Karpas-422 (cell line): ENCODE results near the gene KCMF1. TPM values are rescaled to one million over a fixed set of nuclear protein-coding genes. Genes with fewer than 3 reads are reported as not detected.

ENCODE experiments used
- DNase-seq: peaks from one replicate; pipeline ENCODE4 v3.0.0-alpha.2; 2015
- H2AFZ ChIP-seq: fragments of 200-600 bp; sonication (generic); 2 replicates; pipeline ENCODE4 v1.6.1; 2014; ENCODE audit warnings: antibody characterized with exemption, low read length, mixed read lengths
- H3K27ac ChIP-seq: fragments of 200-600 bp; sonication (generic); 2 replicates; pipeline ENCODE4 v1.5.1; 2014; ENCODE audit warnings: mild to moderate bottlenecking, low read length, moderate library complexity
- H3K27me3 ChIP-seq: fragments of 200-600 bp; sonication (generic); 2 replicates; pipeline ENCODE4 v1.6.1; 2014; ENCODE audit warnings: low read length, mixed read lengths
- H3K36me3 ChIP-seq: fragments of 200-600 bp; sonication (generic); 2 replicates; pipeline ENCODE4 v1.6.1; 2014; ENCODE audit warnings: low read length, mixed read lengths; ENCODE audit not compliant: insufficient read depth
- H3K4me1 ChIP-seq: fragments of 200-600 bp; sonication (generic); 2 replicates; pipeline ENCODE4 v1.6.1; 2014; ENCODE audit warnings: mild to moderate bottlenecking, low read length, mixed read lengths
- H3K4me2 ChIP-seq: fragments of 200-600 bp; sonication (generic); 2 replicates; pipeline ENCODE4 v1.6.1; 2014; ENCODE audit warnings: low read length, low read depth, mild to moderate bottlenecking; ENCODE audit not compliant: poor library complexity, severe bottlenecking
- H3K4me3 ChIP-seq: fragments of 200-600 bp; sonication (generic); 2 replicates; pipeline ENCODE4 v1.5.1; 2014; ENCODE audit warnings: mild to moderate bottlenecking, antibody characterized with exemption, low read length, mixed read lengths
- H3K79me2 ChIP-seq: fragments of 200-600 bp; sonication (generic); 2 replicates; pipeline ENCODE4 v1.6.1; 2014; ENCODE audit warnings: mild to moderate bottlenecking, low read length, mixed read lengths
- H3K9ac ChIP-seq: fragments of 200-600 bp; sonication (generic); 2 replicates; pipeline ENCODE4 v1.6.0; 2014; ENCODE audit warnings: low read length
- H3K9me2 ChIP-seq: fragments of 200-600 bp; sonication (generic), shearing (Covaris generic); replicated peaks from 2 replicates; pipeline ENCODE4 v1.6.0; 2014; ENCODE audit warnings: mild to moderate bottlenecking, low read length, moderate library complexity; ENCODE audit not compliant: insufficient read depth
- H3K9me3 ChIP-seq: fragments of 300-700, 200-600 bp; sonication (generic); 2 replicates; pipeline ENCODE4 v1.6.1; 2014; ENCODE audit warnings: low read length, mixed read lengths
- H4K20me1 ChIP-seq: fragments of 200-600 bp; sonication (generic); 2 replicates; pipeline ENCODE4 v1.6.1; 2014; ENCODE audit warnings: mild to moderate bottlenecking, antibody characterized with exemption, low read length, low read depth; ENCODE audit not compliant: insufficient read depth
- total RNA-seq: library from RNA; depleted of rRNA; stranded (reverse); fragments of >200 nt; shearing (Covaris generic); gene quantifications from 2 replicates; pipeline ENCODE4 v1.2.3, GENCODE V29; 2014; ENCODE audit warnings: low replicate concordance

Gene KCMF1
- total RNA-seq, 1 experiment from 2014 or later, result 104 TPM

DNA sequence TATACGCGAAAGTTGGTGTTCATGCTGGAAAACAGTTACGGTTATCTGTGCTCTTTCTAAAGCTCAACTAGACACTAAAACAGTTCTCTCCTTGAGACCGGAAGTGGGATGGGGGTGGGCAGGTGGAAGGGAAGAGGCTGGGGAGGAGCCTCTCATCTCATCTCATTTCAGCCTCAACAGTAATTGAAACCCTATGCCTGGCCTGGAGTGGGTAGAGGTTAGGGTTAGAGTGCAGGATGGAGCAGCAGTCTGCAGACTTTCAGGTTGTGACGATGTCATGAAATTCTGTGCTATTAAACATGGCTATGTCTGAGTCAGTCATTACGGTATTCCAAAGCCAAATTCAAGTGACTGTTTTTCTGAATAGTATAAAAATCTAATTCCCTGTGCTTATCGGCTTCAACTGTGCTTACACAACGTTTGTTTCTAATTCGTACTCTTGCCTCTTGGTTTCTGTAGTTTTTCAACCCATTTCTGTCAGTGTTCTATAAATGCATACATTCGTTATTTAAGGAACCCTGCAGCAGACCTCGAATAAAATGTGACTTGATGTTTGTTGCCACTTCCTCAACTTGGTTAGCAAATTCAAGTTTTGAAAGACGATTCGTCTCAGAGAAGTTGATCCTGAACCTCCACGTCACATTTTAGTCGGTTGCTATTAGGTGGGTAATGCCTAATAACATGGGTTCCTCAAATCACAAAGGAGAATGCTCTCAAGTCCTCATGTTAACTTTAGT, 86.4 kb downstream of the KCMF1 start:
- DNase-seq, result no peak
- H3K27me3 ChIP-seq, result no peaks in the 10 kb centered on the region

DNA sequence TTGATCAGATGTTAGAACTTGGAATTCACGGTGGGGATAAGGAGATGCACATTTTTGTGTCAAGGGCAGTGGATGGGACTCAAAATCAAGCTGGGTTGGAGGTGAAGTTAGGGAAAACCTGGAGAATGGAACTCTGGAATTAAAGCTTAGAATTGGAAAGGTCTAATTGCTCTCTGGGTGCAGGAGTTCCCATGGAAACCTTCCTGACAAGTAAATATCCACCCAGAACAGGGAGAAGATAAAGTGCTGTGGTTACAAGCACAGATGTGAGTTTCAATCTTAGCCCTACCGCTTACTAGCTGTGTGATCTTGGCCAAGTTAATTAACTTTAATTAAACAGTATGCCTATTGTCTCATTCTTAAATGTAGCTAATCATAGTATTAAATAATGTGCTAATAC, 90.9 kb downstream of the KCMF1 start:
- no peak overlapping the region for H3K27ac ChIP-seq
- H3K36me3 ChIP-seq, result no peaks in the 10 kb centered on the region
- no peak overlapping the region for H3K4me2 ChIP-seq
- H3K4me3 ChIP-seq, result no peak overlapping the region
- DNase-seq, result no peak
- H3K27me3 ChIP-seq, result no peaks in the 10 kb centered on the region
- no peak overlapping the region for H3K9ac ChIP-seq
- H3K79me2 ChIP-seq, result no peaks in the 10 kb centered on the region
- peaks cover 11% of the 10 kb centered on the region; the same call in 1 of the 2 replicates for H4K20me1 ChIP-seq
- no peaks in the 10 kb centered on the region for H3K9me3 ChIP-seq
- no peaks in the 10 kb centered on the region for H3K9me2 ChIP-seq
- H2AFZ ChIP-seq, result no peak overlapping the region
- no peaks in the 10 kb centered on the region for H3K4me1 ChIP-seq

More for the DNA sequence above, 86.4 kb downstream of the KCMF1 start:
- no peak overlapping the region for H2AFZ ChIP-seq
- no peaks in the 10 kb centered on the region for H3K4me1 ChIP-seq
- no peak overlapping the region for H3K9ac ChIP-seq
- H4K20me1 ChIP-seq, result peaks cover 11% of the 10 kb centered on the region; the same call in 1 of the 2 replicates
- no peaks in the 10 kb centered on the region for H3K9me3 ChIP-seq
- peaks cover 19% of the 10 kb centered on the region for H3K36me3 ChIP-seq
- no peak overlapping the region for H3K4me3 ChIP-seq
- H3K9me2 ChIP-seq, result no peaks in the 10 kb centered on the region
- H3K4me2 ChIP-seq, result no peak overlapping the region
- H3K27ac ChIP-seq, result no peak overlapping the region
- H3K79me2 ChIP-seq, result no peaks in the 10 kb centered on the region

DNA sequence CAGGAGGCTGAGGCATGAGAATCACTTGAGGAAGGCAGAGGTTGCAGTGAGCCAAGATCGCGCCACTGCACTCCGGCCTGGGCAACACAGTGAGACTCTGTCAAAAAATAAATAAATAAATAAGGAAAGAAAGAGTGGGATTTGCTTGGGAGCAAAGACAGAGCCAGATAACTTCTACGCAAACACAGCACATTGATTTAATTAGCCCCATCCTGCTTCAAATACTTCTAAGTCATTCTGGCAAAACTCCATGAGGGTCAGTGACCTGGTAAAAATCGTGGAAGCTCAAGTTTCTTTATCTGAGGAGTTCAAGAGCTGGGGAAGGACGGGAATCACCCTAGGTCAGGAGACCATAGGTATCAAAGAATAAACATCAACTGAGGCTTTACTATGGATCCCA, 91.6 kb downstream of the KCMF1 start:
- Histone ChIP-seq H2AFZ (no peak overlapping the region), H3K36me3 (no peaks in the 10 kb centered on the region), H3K9me3 (no peaks in the 10 kb centered on the region), H3K4me3 (no peak overlapping the region), H3K9me2 (no peaks in the 10 kb centered on the region), H3K4me2 (no peak overlapping the region), H3K9ac (no peak overlapping the region), H3K27me3 (no peaks in the 10 kb centered on the region), H3K79me2 (no peaks in the 10 kb centered on the region), H3K27ac (no peak overlapping the region), H4K20me1 (0 out of 2 replicates have a peak, but pooled peaks cover 6% of the 10 kb centered on the region), H3K4me1 (no peaks in the 10 kb centered on the region)
- no peak for DNase-seq

DNA sequence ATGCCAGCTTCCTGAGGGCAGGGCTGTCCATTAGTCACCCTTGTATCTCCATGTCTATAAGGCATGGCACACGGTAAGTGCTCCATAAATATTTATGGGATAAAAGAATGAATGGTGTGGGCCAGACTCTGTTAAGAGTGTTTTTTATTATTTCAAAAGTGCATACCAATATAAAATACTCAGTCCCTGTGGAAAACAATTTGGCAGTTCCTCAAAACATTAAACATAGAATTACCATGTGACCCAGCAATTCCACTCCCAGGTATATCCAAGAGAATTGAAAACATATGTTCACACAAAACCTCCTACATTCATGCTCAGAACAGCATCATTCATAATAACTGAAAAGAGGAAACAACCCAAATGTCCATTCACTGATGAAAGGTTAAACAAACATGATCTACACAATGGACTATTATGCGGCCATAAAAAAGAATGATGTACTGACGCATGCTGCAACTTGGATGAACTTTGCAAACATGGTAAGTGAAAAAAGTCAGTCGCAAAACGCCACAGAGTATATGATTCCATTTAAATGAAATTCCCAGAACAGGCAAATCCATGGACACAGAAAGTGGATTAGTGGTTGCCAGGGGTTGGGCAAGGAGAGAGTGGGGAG, 93.1 kb downstream of the KCMF1 start:
- DNase-seq, result no peak
- H2AFZ ChIP-seq, result no peak overlapping the region
- no peak overlapping the region for H3K4me3 ChIP-seq
- no peak overlapping the region for H3K27ac ChIP-seq
- no peaks in the 10 kb centered on the region for H3K9me3 ChIP-seq
- H3K79me2 ChIP-seq, result no peaks in the 10 kb centered on the region
- no peaks in the 10 kb centered on the region for H3K9me2 ChIP-seq
- H3K9ac ChIP-seq, result no peak overlapping the region
- no peak overlapping the region for H3K4me2 ChIP-seq
- no peaks in the 10 kb centered on the region for H3K27me3 ChIP-seq
- H3K4me1 ChIP-seq, result no peaks in the 10 kb centered on the region
- no peaks in the 10 kb centered on the region for H4K20me1 ChIP-seq
- H3K36me3 ChIP-seq, result no peaks in the 10 kb centered on the region

DNA sequence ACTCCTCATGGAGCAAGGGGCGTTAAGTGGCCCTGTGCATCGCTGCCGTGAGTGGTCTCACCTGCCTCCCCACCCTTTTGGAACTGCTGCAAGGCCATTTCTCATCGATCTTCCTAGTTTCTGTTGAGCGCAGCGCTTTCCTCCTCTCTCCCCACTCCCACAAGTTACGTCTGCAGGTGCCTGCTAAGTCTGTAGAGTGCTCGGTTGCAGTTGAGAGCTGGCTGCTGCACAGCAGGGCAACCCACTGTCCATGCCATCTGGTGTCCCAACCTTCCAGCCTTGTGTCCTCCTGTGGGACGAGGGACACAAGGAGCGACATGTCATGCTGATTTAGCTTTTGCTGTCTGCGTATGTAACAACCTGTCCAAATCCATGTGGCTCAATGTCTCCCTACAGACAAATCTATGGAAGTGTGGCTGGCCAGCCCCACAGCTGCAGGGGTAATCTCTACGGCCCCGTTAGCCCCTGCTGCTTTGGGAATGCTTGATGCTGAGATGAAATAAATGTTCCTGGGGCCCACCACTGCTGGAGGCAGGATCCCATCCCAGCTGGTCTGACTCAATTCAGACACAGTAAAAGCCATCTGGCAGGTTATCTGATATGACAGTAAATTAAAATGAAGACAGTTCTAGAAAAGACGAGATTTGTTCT, 94.1 kb downstream of the KCMF1 start:
- no peaks in the 10 kb centered on the region for H3K9me3 ChIP-seq
- H4K20me1 ChIP-seq, result no peaks in the 10 kb centered on the region
- H3K36me3 ChIP-seq, result no peaks in the 10 kb centered on the region
- H3K27me3 ChIP-seq, result no peaks in the 10 kb centered on the region
- no peak overlapping the region for H3K9ac ChIP-seq
- no peaks in the 10 kb centered on the region for H3K9me2 ChIP-seq
- H3K4me1 ChIP-seq, result no peaks in the 10 kb centered on the region
- no peak overlapping the region for H3K4me3 ChIP-seq
- no peak overlapping the region for H3K27ac ChIP-seq
- no peak overlapping the region for H3K4me2 ChIP-seq
- no peaks in the 10 kb centered on the region for H3K79me2 ChIP-seq
- no peak for DNase-seq
- H2AFZ ChIP-seq, result no peak overlapping the region

DNA sequence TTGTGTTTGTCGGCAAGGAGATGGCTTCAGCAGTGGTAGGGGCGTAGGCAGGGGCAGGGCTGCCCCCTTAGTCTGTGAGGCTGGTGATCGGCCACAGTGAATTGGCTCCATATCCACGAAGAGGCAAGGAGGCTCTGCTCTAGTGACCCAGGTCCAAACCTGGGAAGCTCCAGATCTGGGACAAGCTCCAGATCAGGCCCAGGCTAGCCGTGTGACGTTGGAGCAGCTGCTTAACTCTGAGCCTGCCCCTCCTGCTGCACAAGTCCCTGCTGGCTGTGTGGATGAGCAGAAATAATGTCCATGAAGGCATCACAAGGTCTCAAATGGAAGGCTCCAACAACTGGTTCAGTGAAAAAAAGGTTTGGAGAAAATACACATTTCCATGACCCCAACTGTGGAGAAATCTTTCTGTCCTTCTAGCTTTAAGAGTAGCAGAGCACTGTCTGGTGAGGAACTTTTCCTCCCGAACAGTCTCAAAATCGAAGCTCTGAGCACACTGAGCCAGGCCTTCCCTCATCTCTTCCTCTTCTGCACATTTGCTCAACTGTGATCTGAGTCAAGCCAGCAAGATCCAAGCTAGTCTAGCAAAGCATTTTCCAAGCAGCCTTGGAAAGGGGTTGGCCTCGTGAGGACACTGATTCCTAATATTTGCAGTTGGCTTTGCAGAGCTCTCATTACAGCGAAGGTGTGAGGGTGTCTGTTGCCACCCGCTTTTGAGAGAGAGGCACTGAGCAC, 95.2 kb downstream of the KCMF1 start:
- DNase-seq, result no peak
- Histone ChIP-seq H3K9me2 (no peaks in the 10 kb centered on the region), H3K9ac (no peak overlapping the region), H3K27me3 (no peaks in the 10 kb centered on the region), H2AFZ (no peak overlapping the region), H3K9me3 (no peaks in the 10 kb centered on the region), H3K4me1 (no peaks in the 10 kb centered on the region), H3K36me3 (no peaks in the 10 kb centered on the region), H4K20me1 (no peaks in the 10 kb centered on the region), H3K4me2 (no peak overlapping the region), H3K27ac (no peak overlapping the region), H3K79me2 (no peaks in the 10 kb centered on the region), H3K4me3 (no peak overlapping the region)

DNA sequence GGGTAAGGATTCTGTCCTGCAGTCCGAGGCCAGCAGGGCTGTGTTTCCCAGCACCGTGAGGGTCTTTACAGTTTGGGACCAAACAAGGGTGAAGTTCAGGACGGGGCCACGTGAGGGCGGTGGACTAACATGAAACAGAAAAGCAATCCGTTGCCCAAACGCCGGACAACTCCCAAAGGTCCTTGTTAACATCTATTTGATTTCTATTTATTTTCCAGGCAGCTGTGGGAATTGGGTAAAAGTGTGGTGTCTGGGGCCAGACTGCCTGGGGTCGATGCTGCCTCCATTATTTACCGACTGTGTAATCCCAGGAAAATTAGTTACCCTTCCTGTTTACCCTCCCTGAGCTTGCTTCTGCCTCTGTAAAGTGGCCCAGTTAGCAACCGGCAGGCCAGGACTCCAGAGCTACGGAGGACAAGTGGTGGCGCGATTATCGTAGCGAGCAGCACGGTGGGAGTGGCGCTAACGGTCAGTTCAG, 96.0 kb downstream of the KCMF1 start:
- no peaks in the 10 kb centered on the region for H3K36me3 ChIP-seq
- H3K4me1 ChIP-seq, result no peaks in the 10 kb centered on the region
- H3K4me3 ChIP-seq, result no peak overlapping the region
- no peaks in the 10 kb centered on the region for H3K9me3 ChIP-seq
- no peaks in the 10 kb centered on the region for H3K27me3 ChIP-seq
- H3K9ac ChIP-seq, result no peak overlapping the region
- no peaks in the 10 kb centered on the region for H3K79me2 ChIP-seq
- H2AFZ ChIP-seq, result no peak overlapping the region
- H3K27ac ChIP-seq, result no peak overlapping the region
- H4K20me1 ChIP-seq, result no peaks in the 10 kb centered on the region
- H3K4me2 ChIP-seq, result no peak overlapping the region
- DNase-seq, result peak; percentile 87
- H3K9me2 ChIP-seq, result no peaks in the 10 kb centered on the region

DNA sequence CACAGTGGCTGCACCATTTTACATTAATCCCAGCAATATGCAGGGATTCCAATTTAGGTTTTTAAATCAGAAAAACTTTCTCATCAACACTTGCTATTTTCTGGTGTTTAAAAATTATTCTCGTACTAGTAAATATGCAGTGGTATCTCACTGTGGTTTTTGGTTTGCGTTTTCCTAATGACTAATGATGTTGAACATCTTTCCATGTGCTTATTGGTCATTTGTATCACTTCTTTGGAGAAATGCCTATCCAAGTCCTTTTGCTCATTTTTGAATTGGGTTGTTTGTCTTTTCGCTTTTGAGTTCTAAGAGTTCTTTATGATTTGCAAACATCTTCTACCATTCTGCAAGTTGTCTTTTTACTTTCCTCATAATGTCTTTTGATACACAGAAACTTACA, 100.1 kb downstream of the KCMF1 start:
- Histone ChIP-seq H3K36me3 (no peaks in the 10 kb centered on the region), H4K20me1 (no peaks in the 10 kb centered on the region), H3K79me2 (no peaks in the 10 kb centered on the region), H3K9ac (no peak overlapping the region), H3K9me3 (no peaks in the 10 kb centered on the region), H2AFZ (no peak overlapping the region), H3K4me2 (no peak overlapping the region), H3K4me1 (no peaks in the 10 kb centered on the region), H3K27me3 (no peaks in the 10 kb centered on the region), H3K4me3 (no peak overlapping the region), H3K9me2 (no peaks in the 10 kb centered on the region), H3K27ac (no peak overlapping the region)
- DNase-seq, result no peak
